HCEC 1CT (cell line): ENCODE measurements around the gene CORO7.

Source experiments
- DNase-seq: peaks from one replicate; pipeline ENCODE4 v3.0.0-alpha.2; 2017

CORO7 gene

GRCh38 chr16:4416200-4417032 lies at the start of gene CORO7:
TSS of gene CORO7 (minus strand) at chr16:4416596. CDS start at chr16:4416518, 78 bp downstream.
- peak; percentile 73 for DNase-seq

GRCh38 chr16:4463522-4464163 lies 47.2 kb upstream of the CORO7 start:
- no peak for DNase-seq

GRCh38 chr16:4461250-4462085 lies 45.1 kb upstream of the CORO7 start:
- no peak for DNase-seq

GRCh38 chr16:4460936-4461249 lies 44.5 kb upstream of the CORO7 start:
- DNase-seq = no peak

GRCh38 chr16:4455951-4456350 lies 39.6 kb upstream of the CORO7 start:
- DNase-seq = no peak

- no peak for DNase-seq
Measured at GRCh38 chr16:4455081-4455480, 38.7 kb upstream of the CORO7 start.

- no peak for DNase-seq
Measured at GRCh38 chr16:4454623-4455022, 38.2 kb upstream of the CORO7 start.

GRCh38 chr16:4452674-4453073 lies 36.3 kb upstream of the CORO7 start:
- no peak for DNase-seq

- no peak for DNase-seq
Measured at GRCh38 chr16:4450931-4451519, 34.6 kb upstream of the CORO7 start.

- DNase-seq = no peak
Measured at GRCh38 chr16:4450430-4450829, 34.0 kb upstream of the CORO7 start.

- DNase-seq = no peak
Measured at GRCh38 chr16:4443986-4444385, 27.6 kb upstream of the CORO7 start.

GRCh38 chr16:4443271-4443670 lies 26.9 kb upstream of the CORO7 start:
- no peak for DNase-seq

- no peak for DNase-seq
Measured at GRCh38 chr16:4442371-4442770, 26.0 kb upstream of the CORO7 start.

GRCh38 chr16:4437366-4437765 lies 21.0 kb upstream of the CORO7 start:
- DNase-seq = no peak

GRCh38 chr16:4435337-4436067 lies 19.1 kb upstream of the CORO7 start:
- peak; percentile 42 for DNase-seq

GRCh38 chr16:4433914-4434787 lies 17.8 kb upstream of the CORO7 start:
- DNase-seq = no peak

- no peak for DNase-seq
Measured at GRCh38 chr16:4433228-4433627, 16.8 kb upstream of the CORO7 start.

GRCh38 chr16:4431023-4431422 lies 14.6 kb upstream of the CORO7 start:
- DNase-seq = no peak

- no peak for DNase-seq
Measured at GRCh38 chr16:4428500-4428899, 12.1 kb upstream of the CORO7 start.

GRCh38 chr16:4426722-4427372 lies 10.5 kb upstream of the CORO7 start:
- no peak for DNase-seq
